HCT116 (cell line): ENCODE results near the gene TMSB4X. TPM values are rescaled to one million over a fixed set of nuclear protein-coding genes. Genes with fewer than 3 reads are reported as not detected.
A peak's percentile ranks its signal among the peaks of the same experiment; 100 is the strongest.

ENCODE experiments used
- ATAC-seq: fragments of 200-7000 bp; cut with Tn5 transposase; 2 replicates; pipeline ENCODE4 v1.9.1; 2020; ENCODE audit warnings: mild to moderate bottlenecking, moderate library complexity
- BruUV-seq: library from RNA; stranded (reverse); fragments of 400-500 nt; replicated peaks from 2 replicates; lab custom pipeline; 2021; lab: Mats Ljungman, UMichigan
- CTCF ChIA-PET: fragments of 300-600 bp; sonication (Branson Sonifier 250); formaldehyde crosslinking; loops from one replicate; lab custom pipeline; 2021; ENCODE audit warnings: antibody characterized with exemption; lab: Charles Lee
- POLR2A ChIA-PET: fragments of 300-600, 350-600 bp; sonication (Branson Sonifier 250); formaldehyde crosslinking; loops from one replicate; lab custom pipeline; 2021; ENCODE audit warnings: antibody characterized with exemption; lab: Charles Lee
- RAD21 ChIA-PET, 2 experiments: fragments of 300-600 bp; sonication (Branson Sonifier 250); formaldehyde crosslinking; loops; one replicate each; lab custom pipeline; 2023; ENCODE audit warnings: low total read pairs in 2 of 2; ENCODE audit not compliant: uncharacterized antibody in 2 of 2, unreplicated experiment in 2 of 2, low non-redundant PET in 1 of 2; lab: Charles Lee
- DNase-seq: peaks from one replicate; pipeline ENCODE4 v3.0.0-alpha.2; 2010; ENCODE audit warnings: low read depth, low spot score
- H2AFZ ChIP-seq: fragments of 200-600 bp; shearing (Covaris generic), sonication (generic); 2 replicates; pipeline ENCODE4 v1.6.1; 2017; ENCODE audit warnings: low read depth, mixed run types, mixed read lengths, antibody characterized with exemption, low read length; ENCODE audit not compliant: poor library complexity, severe bottlenecking
- H3K27ac ChIP-seq: 2 replicates; pipeline ENCODE4 v1.5.1; 2012; ENCODE audit warnings: low read depth, low read length
- H3K27me3 ChIP-seq: fragments of 200-600 bp; sonication (generic); 2 replicates; pipeline ENCODE4 v1.6.1; 2016; ENCODE audit warnings: mixed run types, low read length, mixed read lengths; ENCODE audit not compliant: insufficient read depth
- H3K36me3 ChIP-seq, 2 experiments: fragments of 200-500 bp in 1 of 2; fragments of 200-600 bp in 1 of 2; sonication (Bioruptor generic) in 1 of 2; sonication (generic) in 1 of 2; 2 replicates each; pipeline versions ENCODE4 v1.5.1 to v1.6.1; 2014 to 2016; ENCODE audit warnings: low read length in 2 of 2, inconsistent platforms in 1 of 2, mixed read lengths in 1 of 2, mixed run types in 1 of 2; ENCODE audit not compliant: insufficient read depth in 2 of 2, control insufficient read depth in 1 of 2
- H3K4me1 ChIP-seq, 2 experiments: fragments of 200-600 bp in 1 of 2; sonication (generic) in 1 of 2; 2 replicates each; pipeline versions ENCODE4 v1.5.1 to v1.6.1; 2012 to 2017; ENCODE audit warnings: low read length in 2 of 2, inconsistent platforms in 1 of 2, mild to moderate bottlenecking in 1 of 2, mixed read lengths in 1 of 2, mixed run types in 1 of 2, moderate library complexity in 1 of 2; ENCODE audit not compliant: insufficient read depth in 2 of 2, control insufficient read depth in 1 of 2
- H3K4me2 ChIP-seq: fragments of 200-600 bp; sonication (generic); 2 replicates; pipeline ENCODE4 v1.6.1; 2017; ENCODE audit warnings: mixed run types, low read length, mixed read lengths
- H3K4me3 ChIP-seq, 2 experiments: fragments of 200-600 bp in 1 of 2; sonication (generic) in 1 of 2; replicated peaks in 1 of 2; 2 replicates each; pipeline ENCODE4 v1.5.1; 2011 to 2016; ENCODE audit warnings: low read length in 2 of 2, control low read depth in 1 of 2, low read depth in 1 of 2, mild to moderate bottlenecking in 1 of 2, mixed read lengths in 1 of 2, mixed run types in 1 of 2
- H3K79me2 ChIP-seq: fragments of 200-600 bp; sonication (generic); 2 replicates; pipeline ENCODE4 v1.6.1; 2017; ENCODE audit warnings: mild to moderate bottlenecking, mixed run types, low read length, moderate library complexity, mixed read lengths; ENCODE audit not compliant: insufficient read depth
- H3K9ac ChIP-seq: fragments of 200-600 bp; sonication (generic); 2 replicates; pipeline ENCODE4 v1.6.1; 2016; ENCODE audit warnings: low read length, mixed read lengths
- H3K9me2 ChIP-seq: fragments of 200-600 bp; sonication (generic), shearing (Covaris generic); 2 replicates; pipeline ENCODE4 v1.6.1; 2017; ENCODE audit warnings: mixed run types, mild to moderate bottlenecking, moderate library complexity; ENCODE audit not compliant: insufficient read depth
- H3K9me3 ChIP-seq, 2 experiments: fragments of 200-500 bp in 1 of 2; fragments of 200-600 bp in 1 of 2; sonication (Bioruptor generic) in 1 of 2; sonication (generic) in 1 of 2; 2 replicates each; pipeline ENCODE4 v1.6.1; 2014 to 2017; ENCODE audit warnings: low read length in 2 of 2, mixed read lengths in 2 of 2, inconsistent platforms in 1 of 2, low read depth in 1 of 2, mild to moderate bottlenecking in 1 of 2, mixed run types in 1 of 2, moderate library complexity in 1 of 2; ENCODE audit not compliant: control insufficient read depth in 1 of 2, insufficient read depth in 1 of 2
- H4K20me1 ChIP-seq: fragments of 200-600 bp; sonication (generic), shearing (Covaris generic); 2 replicates; pipeline ENCODE4 v1.6.1; 2017; ENCODE audit warnings: mixed run types, mild to moderate bottlenecking, moderate library complexity; ENCODE audit not compliant: insufficient read depth
- FOSL1 ChIP-seq: IDR thresholded peaks from 2 replicates; pipeline ENCODE4 v1.6.1; 2012; ENCODE audit warnings: low read depth
- MAX ChIP-seq: IDR thresholded peaks from 2 replicates; pipeline ENCODE4 v1.6.1; 2012
- REST ChIP-seq: IDR thresholded peaks from 2 replicates; pipeline ENCODE4 v1.6.1; 2012; ENCODE audit warnings: low read depth
- SIN3A ChIP-seq: IDR thresholded peaks from 2 replicates; pipeline ENCODE4 v1.6.1; 2012; ENCODE audit warnings: low read depth
- SP1 ChIP-seq: IDR thresholded peaks from 2 replicates; pipeline ENCODE4 v1.6.1; 2012; ENCODE audit warnings: low read depth
- intact Hi-C: fragments of 100-400 bp; cut with micrococcal nuclease; formaldehyde crosslinking; loops from 2 replicates; pipeline ENCODE4 v1.10.0; 2022
- total RNA-seq: library from RNA; stranded (reverse); gene quantifications from one replicate; pipeline ENCODE4 v1.2.1, GENCODE V29; 2021; ENCODE audit not compliant: unreplicated experiment

TMSB4X gene
- total RNA-seq, 1 experiment from 2014 or later: 407 TPM

DNA sequence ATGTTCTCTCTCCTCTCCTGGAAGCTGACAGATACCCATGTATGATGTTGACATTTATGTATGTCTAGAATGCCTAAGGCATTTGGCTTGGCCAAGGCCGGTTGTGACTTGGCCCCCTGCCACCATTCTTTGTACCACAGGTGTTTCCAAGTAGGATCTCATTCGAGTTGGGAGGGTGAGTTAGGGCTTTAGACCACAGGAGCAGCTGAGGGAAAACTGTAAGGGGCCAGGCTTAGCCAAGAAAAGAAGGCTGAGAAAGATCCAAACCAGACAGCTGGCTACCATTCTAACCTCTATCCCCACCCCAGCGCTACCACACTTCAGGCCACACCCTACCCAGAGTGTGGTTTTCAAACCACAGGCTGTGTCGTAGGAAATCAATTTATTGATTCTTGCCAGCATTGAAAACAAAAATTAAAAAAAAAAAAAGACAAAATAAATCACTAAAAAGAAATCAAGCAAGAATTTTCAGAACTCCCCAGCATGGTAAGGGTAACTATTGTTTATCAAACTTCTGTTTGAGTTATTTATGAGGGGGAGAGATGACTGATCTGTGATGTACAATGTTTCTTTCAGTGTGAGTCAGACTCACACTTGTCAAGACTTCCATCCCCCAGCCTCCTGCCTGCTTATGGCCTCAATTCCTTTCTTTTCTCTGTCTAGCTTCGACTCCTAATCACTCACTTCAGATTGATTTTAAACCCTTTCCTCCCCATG is 9.9 kb downstream of the TMSB4X start:
- DNase-seq (peak; percentile 21), ATAC-seq (peak; percentile 70)
- no peaks in the 10 kb centered on the region for H3K36me3 ChIP-seq
- H3K4me2 ChIP-seq: peak overlapping the region; percentile 59
- BruUV-seq: no TSS peak
- RAD21 ChIA-PET: no interaction called here
- H3K9ac ChIP-seq: no peak overlapping the region
- no peaks in the 10 kb centered on the region for H4K20me1 ChIP-seq
- no peaks in the 10 kb centered on the region for H3K79me2 ChIP-seq
- peaks cover 20 to 26% of the 10 kb centered on the region in 2 experiments for H3K4me1 ChIP-seq
- no peaks in the 10 kb centered on the region for H3K9me2 ChIP-seq
- POLR2A ChIA-PET: no interaction called here
- peak overlapping the region; percentile 68 for H2AFZ ChIP-seq
- CTCF ChIA-PET: no interaction called here
- no peaks in the 10 kb centered on the region for H3K9me3 ChIP-seq
- TF ChIP-seq SIN3A (no peak), SP1 (peak; percentile 40; the same call in 1 of the 2 replicates), REST (no peak), MAX (0 out of 2 replicates have a peak, but pooled peaks have one; percentile 1), FOSL1 (peak; percentile 33; the same call in 1 of the 2 replicates)
- no peaks in the 10 kb centered on the region for H3K27me3 ChIP-seq
- H3K27ac ChIP-seq: no peak overlapping the region
- H3K4me3 ChIP-seq: no peak overlapping the region; a peak in 1 of 4 replicates
- intact Hi-C loops: loop anchor here (10.0 kb wide), 1 partner anchor 120 kb away; no protein-coding TSS in a partner anchor
